Muscle of leg (tissue), 11 donors: ENCODE data around the gene EFNA5. TPM values are rescaled to one million over a fixed set of nuclear protein-coding genes. Genes with fewer than 3 reads are reported as not detected.

ENCODE experiments used
- DNase-seq: peaks from one replicate; pipeline ENCODE4 v3.0.0; 2013
- H3K27ac ChIP-seq: one replicate; pipeline ENCODE4 v1.5.1; 2013; ENCODE audit warnings: mild to moderate bottlenecking, low read length, control low read depth
- H3K27me3 ChIP-seq: one replicate; pipeline ENCODE4 v1.6.1; 2013; ENCODE audit warnings: low read length; ENCODE audit not compliant: control insufficient read depth, insufficient read depth
- H3K36me3 ChIP-seq: one replicate; pipeline ENCODE4 v1.6.1; 2013; ENCODE audit warnings: low read length; ENCODE audit not compliant: control insufficient read depth, insufficient read depth
- H3K4me1 ChIP-seq: one replicate; pipeline ENCODE4 v1.6.1; 2013; ENCODE audit warnings: low read length; ENCODE audit not compliant: control insufficient read depth, insufficient read depth
- H3K4me3 ChIP-seq: one replicate; pipeline ENCODE4 v1.5.1; 2013; ENCODE audit warnings: low read length, control low read depth
- H3K9me3 ChIP-seq: replicated peaks from 2 replicates; pipeline ENCODE4 v1.6.1; 2013; ENCODE audit warnings: low read depth, low read length; ENCODE audit not compliant: control insufficient read depth
- WGBS: methylation state at CpG from one replicate; pipeline ENCODE4 v1.1.5; 2013; ENCODE audit warnings: missing lambda C conversion rate; ENCODE audit not compliant: insufficient coverage; 5-methylcytosine and 5-hydroxymethylcytosine counted together
- polyA plus RNA-seq, 8 donors: library from polyadenylated mRNA; unstranded; fragments of 120-200 nt; gene quantifications; one replicate each; pipeline versions ENCODE4 v1.2.1 to v1.2.3, GENCODE V29; 2013; ENCODE audit warnings: inconsistent platforms in 1 of 8, low replicate concordance in 1 of 8; ENCODE audit not compliant: insufficient read length in 8 of 8, insufficient read depth in 1 of 8
- total RNA-seq: library from RNA; stranded (reverse); fragments of 120-200 nt; gene quantifications from one replicate; pipeline ENCODE4 v1.2.4, GENCODE V29; 2013

The EFNA5 gene
- total and polyA plus RNA-seq, 9 donors = 2.2 to 11.4 (median 4.0) TPM

- Histone ChIP-seq H3K9me3 (no peaks in the 10 kb centered on the region), H3K4me3 (no peak overlapping the region), H3K27ac (no peak overlapping the region), H3K27me3 (peaks cover 13% of the 10 kb centered on the region), H3K36me3 (no peaks in the 10 kb centered on the region), H3K4me1 (peaks cover 7% of the 10 kb centered on the region)
- no CpG with 5 or more reads among the region's 2 CpGs for WGBS
- DNase-seq = no peak
Measured at GRCh38 chr5:107665036-107665570, 5.6 kb downstream of the EFNA5 start.

GRCh38 chr5:107663697-107664096 lies 7.0 kb downstream of the EFNA5 start:
- Histone ChIP-seq H3K4me3 (no peak overlapping the region), H3K4me1 (no peaks in the 10 kb centered on the region), H3K9me3 (no peaks in the 10 kb centered on the region), H3K27ac (no peak overlapping the region), H3K27me3 (no peaks in the 10 kb centered on the region), H3K36me3 (no peaks in the 10 kb centered on the region)
- DNase-seq = no peak
- WGBS = no CpG with 5 or more reads among the region's 1 CpG

- no peak for DNase-seq
- WGBS = no CpG with 5 or more reads among the region's 1 CpG
- Histone ChIP-seq H3K4me1 (no peaks in the 10 kb centered on the region), H3K27ac (no peak overlapping the region), H3K36me3 (no peaks in the 10 kb centered on the region), H3K9me3 (no peaks in the 10 kb centered on the region), H3K27me3 (no peaks in the 10 kb centered on the region), H3K4me3 (no peak overlapping the region)
Measured at GRCh38 chr5:107661650-107662044, 9.1 kb downstream of the EFNA5 start.

- WGBS = 93% methylated on average over 2 of the region's 7 CpGs
- no peak for DNase-seq
- H3K4me1 ChIP-seq = no peaks in the 10 kb centered on the region
- no peaks in the 10 kb centered on the region for H3K27me3 ChIP-seq
- no peak overlapping the region for H3K27ac ChIP-seq
- no peak overlapping the region for H3K4me3 ChIP-seq
- H3K9me3 ChIP-seq = no peaks in the 10 kb centered on the region
- H3K36me3 ChIP-seq = no peaks in the 10 kb centered on the region
Measured at GRCh38 chr5:107661038-107661649, 9.6 kb downstream of the EFNA5 start.

GRCh38 chr5:107658528-107658927 lies 12.2 kb downstream of the EFNA5 start:
- no peaks in the 10 kb centered on the region for H3K9me3 ChIP-seq
- peaks cover 2% of the 10 kb centered on the region for H3K4me1 ChIP-seq
- H3K4me3 ChIP-seq = no peak overlapping the region
- H3K36me3 ChIP-seq = no peaks in the 10 kb centered on the region
- H3K27me3 ChIP-seq = no peaks in the 10 kb centered on the region
- H3K27ac ChIP-seq = no peak overlapping the region
- no peak for DNase-seq
- 90% methylated on average over 2 of the region's 5 CpGs for WGBS

DNA sequence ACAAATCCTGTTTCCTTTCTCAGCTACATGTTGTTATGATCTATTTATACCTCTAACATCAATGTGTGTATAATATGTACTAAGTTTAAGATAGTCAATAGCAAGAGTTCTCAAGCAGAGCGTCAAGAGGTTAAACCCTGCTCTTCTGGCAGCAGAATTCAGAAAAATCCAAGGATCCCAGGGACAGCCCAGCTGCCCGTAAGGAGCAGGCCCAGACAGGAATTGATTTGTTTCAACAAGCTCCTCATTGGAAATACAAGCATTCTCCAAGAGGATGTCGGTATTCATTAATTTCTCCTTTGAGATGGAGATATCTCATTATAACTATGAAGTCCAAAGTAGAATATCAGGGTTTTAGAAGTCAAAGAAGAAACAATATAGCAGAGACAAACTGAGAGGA lies 14.9 kb downstream of the EFNA5 start:
- H3K36me3 ChIP-seq = no peaks in the 10 kb centered on the region
- no peak overlapping the region for H3K27ac ChIP-seq
- no peaks in the 10 kb centered on the region for H3K27me3 ChIP-seq
- WGBS = 48% methylated on average over 2 of the region's 3 CpGs
- no peak overlapping the region for H3K4me3 ChIP-seq
- no peaks in the 10 kb centered on the region for H3K9me3 ChIP-seq
- H3K4me1 ChIP-seq = peaks cover 4% of the 10 kb centered on the region
- no peak for DNase-seq

DNA sequence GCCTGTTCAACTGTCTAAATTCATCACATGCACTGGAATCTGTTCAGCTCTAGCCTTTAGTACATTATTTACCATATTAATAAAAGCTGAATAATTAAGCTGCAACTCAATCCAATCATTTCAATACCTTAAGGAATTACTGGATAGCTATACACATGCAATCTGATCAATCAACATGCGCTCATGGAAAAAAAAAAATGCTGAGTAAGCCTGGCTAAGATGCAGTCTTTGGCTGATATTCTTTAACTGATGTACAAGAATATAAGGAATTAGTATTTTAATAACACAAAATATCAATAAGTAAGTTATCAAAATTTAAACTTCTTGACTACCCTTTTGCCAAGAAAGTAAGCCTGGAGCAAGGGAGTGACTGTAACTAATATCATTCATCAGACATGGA lies 15.9 kb downstream of the EFNA5 start:
- WGBS = no CpG with 5 or more reads among the region's 1 CpG
- Histone ChIP-seq H3K27ac (no peak overlapping the region), H3K36me3 (no peaks in the 10 kb centered on the region), H3K27me3 (no peaks in the 10 kb centered on the region), H3K4me1 (peaks cover 4% of the 10 kb centered on the region), H3K9me3 (no peaks in the 10 kb centered on the region), H3K4me3 (no peak overlapping the region)
- no peak for DNase-seq

- Histone ChIP-seq H3K36me3 (no peaks in the 10 kb centered on the region), H3K27me3 (no peaks in the 10 kb centered on the region), H3K9me3 (no peaks in the 10 kb centered on the region), H3K4me3 (no peak overlapping the region), H3K4me1 (peaks cover 4% of the 10 kb centered on the region), H3K27ac (no peak overlapping the region)
- DNase-seq = no peak
- WGBS = no CpG with 5 or more reads among the region's 2 CpGs
Measured at GRCh38 chr5:107653685-107654084, 17.1 kb downstream of the EFNA5 start.

- 24% methylated on average over 2 of the region's 4 CpGs for WGBS
- Histone ChIP-seq H3K27me3 (no peaks in the 10 kb centered on the region), H3K36me3 (no peaks in the 10 kb centered on the region), H3K27ac (no peak overlapping the region), H3K4me1 (peaks cover 4% of the 10 kb centered on the region), H3K9me3 (no peaks in the 10 kb centered on the region), H3K4me3 (no peak overlapping the region)
- peak; percentile 22 for DNase-seq
Measured at GRCh38 chr5:107652839-107653607, 17.7 kb downstream of the EFNA5 start.

DNA sequence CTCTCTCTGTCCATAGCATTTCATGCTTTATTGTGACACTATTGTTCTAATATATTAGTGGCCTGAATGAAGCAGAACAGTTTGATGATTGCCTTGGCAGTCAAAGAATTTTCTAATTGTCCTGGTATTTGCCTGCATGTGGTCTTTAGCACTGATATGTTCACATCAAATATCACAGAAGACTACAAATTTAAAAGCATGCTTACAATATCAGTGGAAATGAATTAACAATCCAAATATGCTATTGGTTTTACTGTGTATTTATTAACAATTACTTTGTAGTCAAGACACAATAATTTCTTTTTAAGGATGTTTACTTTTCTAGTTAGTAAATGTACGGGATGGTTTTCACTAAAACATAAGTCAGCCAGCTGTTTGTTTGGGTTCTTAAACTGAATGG lies 18.3 kb downstream of the EFNA5 start:
- Histone ChIP-seq H3K9me3 (no peaks in the 10 kb centered on the region), H3K27ac (no peak overlapping the region), H3K4me3 (no peak overlapping the region), H3K36me3 (no peaks in the 10 kb centered on the region), H3K4me1 (peaks cover 4% of the 10 kb centered on the region), H3K27me3 (no peaks in the 10 kb centered on the region)
- no peak for DNase-seq
- no CpG with 5 or more reads among the region's 1 CpG for WGBS
